Lower lobe of right lung (tissue), 2 donors: ENCODE measurements around the gene LDB2. TPM values are rescaled to one million over a fixed set of nuclear protein-coding genes. Genes with fewer than 3 reads are reported as not detected.
A peak's percentile ranks its signal among the peaks of the same experiment; 100 is the strongest.

Source experiments
- ATAC-seq, 2 donors: fragments of 200-7000 bp; cut with Tn5 transposase; one replicate each; pipeline ENCODE4 v1.9.1; 2020 to 2022; ENCODE audit warnings: mild to moderate bottlenecking in 2 of 2, moderate library complexity in 2 of 2
- DNase-seq: peaks from one replicate; pipeline ENCODE4 v3.0.0-alpha.2; 2020
- H3K27ac ChIP-seq: fragments of 200-600 bp; one replicate; pipeline ENCODE4 v1.8.0; 2022
- H3K27me3 ChIP-seq: fragments of 200-600 bp; one replicate; pipeline ENCODE4 v1.8.0; 2022; ENCODE audit warnings: low read depth
- H3K36me3 ChIP-seq: fragments of 200-600 bp; one replicate; pipeline ENCODE4 v1.8.0; 2022; ENCODE audit warnings: mild to moderate bottlenecking
- H3K4me1 ChIP-seq: fragments of 200-600 bp; one replicate; pipeline ENCODE4 v1.8.0; 2022
- H3K4me3 ChIP-seq: fragments of 200-600 bp; one replicate; pipeline ENCODE4 v1.8.0; 2022; ENCODE audit warnings: mild to moderate bottlenecking
- H3K9me3 ChIP-seq: fragments of 200-600 bp; one replicate; pipeline ENCODE4 v1.8.0; 2022
- CTCF ChIP-seq: fragments of 200-600 bp; IDR thresholded peaks from one replicate; pipeline ENCODE4 v1.8.0; 2022; ENCODE audit warnings: antibody characterized with exemption, mild to moderate bottlenecking
- intact Hi-C: fragments of 100-400 bp; cut with DNase I; formaldehyde crosslinking; loops from one replicate; pipeline ENCODE4 v1.11.0; 2022
- total RNA-seq: library from RNA; stranded (reverse); fragmentation: NEBNext Ultra II Directional; extraction: Animal tissue kit (Norgen Biotek cat#: 25700); gene quantifications from one replicate; pipeline ENCODE4 v1.2.1, GENCODE V29; 2021
- donor health status: DM: no; HTN: yes; CAD: no; lungs with severe emphysema.

Gene LDB2
- total RNA-seq, 1 donor from 2014 or later: 113 TPM

- peak; percentile 21 to 31 for ATAC-seq
- H3K4me3 ChIP-seq: no peak overlapping the region
- no peaks in the 10 kb centered on the region for H3K27me3 ChIP-seq
- no peak for TF ChIP-seq CTCF
- H3K9me3 ChIP-seq: no peaks in the 10 kb centered on the region
- H3K4me1 ChIP-seq: no peaks in the 10 kb centered on the region
- intact Hi-C loops: no loop called here
- DNase-seq: no peak
- no peak overlapping the region for H3K27ac ChIP-seq
- peaks cover 3% of the 10 kb centered on the region for H3K36me3 ChIP-seq
Observed at GRCh38 chr4:16750882-16751642, 147.4 kb downstream of the LDB2 start.

GRCh38 chr4:16750216-16750615 lies 148.2 kb downstream of the LDB2 start:
- no peaks in the 10 kb centered on the region for H3K4me1 ChIP-seq
- intact Hi-C loops: no loop called here

DNA sequence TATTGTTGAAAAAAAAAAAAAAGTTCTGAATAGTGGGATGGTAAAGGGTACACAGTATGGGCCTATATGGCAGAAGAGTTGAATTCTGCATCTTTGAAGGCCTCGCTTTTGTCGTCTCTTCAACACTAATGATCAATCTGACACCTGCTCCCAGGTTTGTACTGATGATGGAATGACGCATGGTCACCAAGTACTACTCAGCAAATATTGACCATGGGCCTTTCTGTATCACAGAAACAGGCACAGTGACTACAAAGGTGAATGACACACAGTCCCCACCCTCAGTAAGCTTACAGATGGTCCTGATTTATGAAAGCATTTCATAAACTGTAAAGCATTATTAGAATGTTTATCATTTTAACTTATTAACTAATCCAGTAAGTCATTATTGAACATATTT lies 152.6 kb downstream of the LDB2 start:
- no peaks in the 10 kb centered on the region for H3K4me1 ChIP-seq
- no peak overlapping the region for H3K4me3 ChIP-seq
- no peaks in the 10 kb centered on the region for H3K27me3 ChIP-seq
- no peak overlapping the region for H3K27ac ChIP-seq
- TF ChIP-seq CTCF: no peak
- DNase-seq (no peak), ATAC-seq (no peak)
- H3K9me3 ChIP-seq: no peaks in the 10 kb centered on the region
- no peaks in the 10 kb centered on the region for H3K36me3 ChIP-seq
- intact Hi-C loops: no loop called here

More at GRCh38 chr4:16750216-16750615, 148.2 kb downstream of the LDB2 start:
- no peak overlapping the region for H3K27ac ChIP-seq
- H3K4me3 ChIP-seq: no peak overlapping the region
- DNase-seq: no peak
- peaks cover 3% of the 10 kb centered on the region for H3K36me3 ChIP-seq
- no peak for TF ChIP-seq CTCF
- H3K9me3 ChIP-seq: no peaks in the 10 kb centered on the region
- no peaks in the 10 kb centered on the region for H3K27me3 ChIP-seq
- no peak for ATAC-seq

- Histone ChIP-seq H3K36me3 (no peaks in the 10 kb centered on the region), H3K4me1 (no peaks in the 10 kb centered on the region), H3K27me3 (no peaks in the 10 kb centered on the region), H3K4me3 (no peak overlapping the region), H3K9me3 (no peaks in the 10 kb centered on the region), H3K27ac (no peak overlapping the region)
- intact Hi-C loops: no loop called here
- peak; percentile 56 to 61 for ATAC-seq
- no peak for TF ChIP-seq CTCF
- no peak for DNase-seq
Observed at GRCh38 chr4:16745009-16745635, 153.3 kb downstream of the LDB2 start.

DNA sequence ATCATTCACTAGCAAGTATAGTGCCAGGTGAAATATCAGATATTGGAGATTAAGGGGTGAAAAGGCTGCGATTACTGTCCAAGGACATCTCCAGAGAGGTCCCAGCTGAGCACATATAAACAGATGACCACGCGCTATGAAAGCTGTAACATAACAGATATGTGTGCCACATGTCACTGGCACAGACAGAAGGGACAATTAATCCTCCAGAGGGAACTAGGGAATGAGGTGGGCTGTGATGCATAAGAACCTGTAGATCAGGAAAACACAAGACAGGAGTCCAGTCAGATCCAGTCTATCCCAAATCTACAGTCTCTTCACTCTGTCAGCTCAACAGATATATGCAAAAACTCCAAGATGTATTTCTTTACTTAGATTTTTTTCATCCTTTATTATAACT lies 157.2 kb downstream of the LDB2 start:
- DNase-seq: no peak
- H3K4me3 ChIP-seq: no peak overlapping the region
- H3K27me3 ChIP-seq: no peaks in the 10 kb centered on the region
- no peak overlapping the region for H3K27ac ChIP-seq
- H3K4me1 ChIP-seq: no peaks in the 10 kb centered on the region
- H3K9me3 ChIP-seq: no peaks in the 10 kb centered on the region
- intact Hi-C loops: no loop called here
- no peaks in the 10 kb centered on the region for H3K36me3 ChIP-seq
- ATAC-seq: no peak
- TF ChIP-seq CTCF: no peak
